Neural progenitor cell (in vitro differentiated cells): ENCODE measurements around the gene GALNT8.

Experiments
- CTCF ChIP-seq: fragments of 200-600 bp; sonication (generic); IDR thresholded peaks from 2 replicates; pipeline ENCODE4 v1.5.1; 2017; ENCODE audit warnings: antibody characterized with exemption, mild to moderate bottlenecking
- EZH2 ChIP-seq: fragments of 200-600 bp; sonication (generic); IDR thresholded peaks from 2 replicates; pipeline ENCODE4 v1.6.1; 2017; ENCODE audit warnings: antibody characterized with exemption, mild to moderate bottlenecking, moderate library complexity
- EZH2phosphoT487 ChIP-seq: fragments of 200-600 bp; sonication (generic); IDR thresholded peaks from 2 replicates; pipeline ENCODE4 v1.6.1; 2017; ENCODE audit warnings: antibody characterized with exemption

DNA sequence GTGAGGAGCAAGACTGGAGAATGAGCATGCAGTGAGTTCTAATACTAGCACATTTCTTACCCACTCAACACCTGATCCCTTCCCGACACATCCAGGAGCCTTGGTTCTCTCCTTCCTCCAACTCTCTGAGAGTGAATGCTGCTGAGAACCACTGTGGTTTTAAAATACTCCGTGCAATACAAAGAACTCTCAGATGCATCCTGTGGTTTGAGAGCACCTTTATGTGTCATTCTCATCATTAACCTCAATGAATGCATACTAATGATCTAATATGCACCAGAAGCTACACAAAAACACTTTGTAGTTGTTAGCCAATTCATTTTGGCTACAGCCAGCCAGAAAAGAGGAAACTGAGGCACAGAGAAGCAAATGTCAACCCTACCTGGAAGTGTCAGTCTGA, 87.6 kb downstream of the GALNT8 start:
- no peak for TF ChIP-seq CTCF
- TF ChIP-seq EZH2phosphoT487: no peak
- TF ChIP-seq EZH2: no peak
